Body of pancreas (tissue), 4 donors: ENCODE measurements around the gene FER. TPM values are rescaled to one million over a fixed set of nuclear protein-coding genes. Genes with fewer than 3 reads are reported as not detected.

Experiments
- ATAC-seq: fragments of 150-250 bp; one replicate; pipeline ENCODE4 v1.9.1; 2016
- DNase-seq, 4 donors: peaks; one replicate each; pipeline ENCODE4 v3.0.0-alpha.2; 2019
- H3K27ac ChIP-seq, 4 donors: fragments of 200-600 bp; sonication (generic); 1 replicate in 3 of 4; 2 replicates in 1 of 4; pipeline versions ENCODE4 v1.5.1 to v1.6.1; 2016 to 2019; ENCODE audit warnings: mild to moderate bottlenecking in 1 of 4, mixed read lengths in 1 of 4, moderate library complexity in 1 of 4
- H3K27me3 ChIP-seq, 2 donors: fragments of 200-600 bp; sonication (generic); one replicate each; pipeline ENCODE4 v1.6.0; 2016; ENCODE audit warnings: mild to moderate bottlenecking in 1 of 2
- H3K36me3 ChIP-seq, 2 donors: fragments of 200-600 bp; sonication (generic); replicated peaks in 1 of 2; 2 replicates each; pipeline ENCODE4 v1.5.1; 2016; ENCODE audit warnings: low read depth in 2 of 2; ENCODE audit not compliant: insufficient read depth in 1 of 2
- H3K4me1 ChIP-seq: fragments of 200-600 bp; sonication (generic); one replicate; pipeline ENCODE4 v1.6.0; 2016
- H3K4me3 ChIP-seq, 2 donors: fragments of 200-600 bp; sonication (generic); 1 replicate in 1 of 2; 2 replicates in 1 of 2; pipeline ENCODE4 v1.5.1; 2016 to 2019
- H3K9me3 ChIP-seq, 3 donors: fragments of 200-600 bp; sonication (generic); 1 replicate in 2 of 3; 2 replicates in 1 of 3; pipeline ENCODE4 v1.5.1; 2016
- CTCF ChIP-seq, 7 experiments: fragments of 450-650 bp in 4 of 7; fragments of 200-600 bp in 3 of 7; sonication (generic) in 3 of 7; IDR thresholded peaks; one replicate each; pipeline ENCODE4 v1.5.1; 2016 to 2019; ENCODE audit warnings: antibody characterized with exemption in 7 of 7
- POLR2A ChIP-seq, 3 donors: fragments of 450-650 bp; IDR thresholded peaks; one replicate each; pipeline ENCODE4 v1.6.1; 2016; ENCODE audit warnings: antibody characterized with exemption in 3 of 3, mild to moderate bottlenecking in 2 of 3
- WGBS, 2 donors: methylation state at CpG; one replicate each; pipeline ENCODE4 v1.1.5; 2017; 5-methylcytosine and 5-hydroxymethylcytosine counted together
- intact Hi-C: fragments of 100-400 bp; cut with DNase I; formaldehyde crosslinking; loops from one replicate; pipeline ENCODE4 v1.15.1; 2023
- total RNA-seq, 2 donors: library from RNA; depleted of rRNA; stranded (reverse); fragments of >200 nt; gene quantifications; one replicate each; pipeline ENCODE4 v1.1.0, GENCODE V29; 2016

The FER gene
- total RNA-seq, 2 donors from 2014 or later = 7.9 to 13.2 TPM

- Histone ChIP-seq H3K27ac (no peak overlapping the region), H3K4me3 (no peak overlapping the region), H3K9me3 (no peaks in the 10 kb centered on the region), H3K27me3 (no peaks in the 10 kb centered on the region), H3K4me1 (no peaks in the 10 kb centered on the region), H3K36me3 (no peaks in the 10 kb centered on the region)
- 100% methylated on average over 2 of the region's 2 CpGs for WGBS, 2 donors
- intact Hi-C loops = no loop called here
- DNase-seq (no peak), ATAC-seq (no peak)
- no peak for TF ChIP-seq CTCF (IDR thresholded peaks at IDR 0.05)
- no peak for TF ChIP-seq POLR2A (IDR thresholded peaks at IDR 0.05)
These were observed 425.5 kb downstream of the FER start for GRCh38 chr5:109173036-109173794.

GRCh38 chr5:109177227-109177626 lies 429.5 kb downstream of the FER start:
- intact Hi-C loops = no loop called here
- ATAC-seq (no peak), DNase-seq (no peak)
- WGBS, 2 donors = 78 to 82% methylated on average over 2 of the region's 2 CpGs
- Histone ChIP-seq H3K36me3 (no peaks in the 10 kb centered on the region), H3K9me3 (no peaks in the 10 kb centered on the region), H3K27me3 (no peaks in the 10 kb centered on the region), H3K4me1 (no peaks in the 10 kb centered on the region), H3K4me3 (no peak overlapping the region), H3K27ac (no peak overlapping the region)
- TF ChIP-seq CTCF (IDR thresholded peaks at IDR 0.05) (no peak), POLR2A (IDR thresholded peaks at IDR 0.05) (no peak)

GRCh38 chr5:109177782-109178181 lies 430.1 kb downstream of the FER start:
- Histone ChIP-seq H3K27ac (no peak overlapping the region), H3K9me3 (no peaks in the 10 kb centered on the region), H3K36me3 (no peaks in the 10 kb centered on the region), H3K4me3 (no peak overlapping the region), H3K27me3 (no peaks in the 10 kb centered on the region), H3K4me1 (no peaks in the 10 kb centered on the region)
- intact Hi-C loops = no loop called here
- DNase-seq (no peak), ATAC-seq (no peak)
- TF ChIP-seq POLR2A (IDR thresholded peaks at IDR 0.05) = no peak
- TF ChIP-seq CTCF (IDR thresholded peaks at IDR 0.05) = no peak

GRCh38 chr5:109180668-109181067 lies 433.0 kb downstream of the FER start:
- Histone ChIP-seq H3K36me3 (no peaks in the 10 kb centered on the region), H3K9me3 (no peaks in the 10 kb centered on the region), H3K27me3 (no peaks in the 10 kb centered on the region), H3K4me3 (no peak overlapping the region), H3K27ac (no peak overlapping the region), H3K4me1 (no peaks in the 10 kb centered on the region)
- intact Hi-C loops = no loop called here
- 95% methylated on average over 4 of the region's 4 CpGs for WGBS, 2 donors
- TF ChIP-seq POLR2A (IDR thresholded peaks at IDR 0.05) (no peak), CTCF (IDR thresholded peaks at IDR 0.05) (no peak)
- no peak for DNase-seq
- ATAC-seq = no peak

- TF ChIP-seq CTCF (IDR thresholded peaks at IDR 0.05) (no peak), POLR2A (IDR thresholded peaks at IDR 0.05) (no peak)
- DNase-seq (no peak), ATAC-seq (no peak)
- no peaks in the 10 kb centered on the region for H3K36me3 ChIP-seq
- 74 to 84% methylated on average over 3 of the region's 3 CpGs for WGBS, 2 donors
- H3K4me3 ChIP-seq = no peak overlapping the region
- no peaks in the 10 kb centered on the region for H3K9me3 ChIP-seq
- intact Hi-C loops = no loop called here
- no peaks in the 10 kb centered on the region for H3K27me3 ChIP-seq
- no peaks in the 10 kb centered on the region for H3K4me1 ChIP-seq
- H3K27ac ChIP-seq = no peak overlapping the region
These were observed 439.1 kb downstream of the FER start for GRCh38 chr5:109186759-109187158.
